HCT116 (cell line): Measurements from ENCODE around the gene BEGAIN. TPM values are rescaled to one million over a fixed set of nuclear protein-coding genes. Genes with fewer than 3 reads are reported as not detected.

Experiments
- ATAC-seq: fragments of 200-7000 bp; cut with Tn5 transposase; 2 replicates; pipeline ENCODE4 v1.9.1; 2020; ENCODE audit warnings: mild to moderate bottlenecking, moderate library complexity
- BruUV-seq: library from RNA; stranded (reverse); fragments of 400-500 nt; replicated peaks from 2 replicates; lab custom pipeline; 2021; lab: Mats Ljungman, UMichigan
- CTCF ChIA-PET: fragments of 300-600 bp; sonication (Branson Sonifier 250); formaldehyde crosslinking; loops from one replicate; lab custom pipeline; 2021; ENCODE audit warnings: antibody characterized with exemption; lab: Charles Lee
- POLR2A ChIA-PET: fragments of 300-600, 350-600 bp; sonication (Branson Sonifier 250); formaldehyde crosslinking; loops from one replicate; lab custom pipeline; 2021; ENCODE audit warnings: antibody characterized with exemption; lab: Charles Lee
- RAD21 ChIA-PET, 2 experiments: fragments of 300-600 bp; sonication (Branson Sonifier 250); formaldehyde crosslinking; loops; one replicate each; lab custom pipeline; 2023; ENCODE audit warnings: low total read pairs in 2 of 2; ENCODE audit not compliant: uncharacterized antibody in 2 of 2, unreplicated experiment in 2 of 2, low non-redundant PET in 1 of 2; lab: Charles Lee
- DNase-seq: peaks from one replicate; pipeline ENCODE4 v3.0.0-alpha.2; 2010; ENCODE audit warnings: low read depth, low spot score
- H2AFZ ChIP-seq: fragments of 200-600 bp; shearing (Covaris generic), sonication (generic); 2 replicates; pipeline ENCODE4 v1.6.1; 2017; ENCODE audit warnings: low read depth, mixed run types, mixed read lengths, antibody characterized with exemption, low read length; ENCODE audit not compliant: poor library complexity, severe bottlenecking
- H3K27ac ChIP-seq: 2 replicates; pipeline ENCODE4 v1.5.1; 2012; ENCODE audit warnings: low read depth, low read length
- H3K27me3 ChIP-seq: fragments of 200-600 bp; sonication (generic); 2 replicates; pipeline ENCODE4 v1.6.1; 2016; ENCODE audit warnings: mixed run types, low read length, mixed read lengths; ENCODE audit not compliant: insufficient read depth
- H3K36me3 ChIP-seq, 2 experiments: fragments of 200-500 bp in 1 of 2; fragments of 200-600 bp in 1 of 2; sonication (Bioruptor generic) in 1 of 2; sonication (generic) in 1 of 2; 2 replicates each; pipeline versions ENCODE4 v1.5.1 to v1.6.1; 2014 to 2016; ENCODE audit warnings: low read length in 2 of 2, inconsistent platforms in 1 of 2, mixed read lengths in 1 of 2, mixed run types in 1 of 2; ENCODE audit not compliant: insufficient read depth in 2 of 2, control insufficient read depth in 1 of 2
- H3K4me1 ChIP-seq, 2 experiments: fragments of 200-600 bp in 1 of 2; sonication (generic) in 1 of 2; 2 replicates each; pipeline versions ENCODE4 v1.5.1 to v1.6.1; 2012 to 2017; ENCODE audit warnings: low read length in 2 of 2, inconsistent platforms in 1 of 2, mild to moderate bottlenecking in 1 of 2, mixed read lengths in 1 of 2, mixed run types in 1 of 2, moderate library complexity in 1 of 2; ENCODE audit not compliant: insufficient read depth in 2 of 2, control insufficient read depth in 1 of 2
- H3K4me2 ChIP-seq: fragments of 200-600 bp; sonication (generic); 2 replicates; pipeline ENCODE4 v1.6.1; 2017; ENCODE audit warnings: mixed run types, low read length, mixed read lengths
- H3K4me3 ChIP-seq, 2 experiments: fragments of 200-600 bp in 1 of 2; sonication (generic) in 1 of 2; replicated peaks in 1 of 2; 2 replicates each; pipeline ENCODE4 v1.5.1; 2011 to 2016; ENCODE audit warnings: low read length in 2 of 2, control low read depth in 1 of 2, low read depth in 1 of 2, mild to moderate bottlenecking in 1 of 2, mixed read lengths in 1 of 2, mixed run types in 1 of 2
- H3K79me2 ChIP-seq: fragments of 200-600 bp; sonication (generic); 2 replicates; pipeline ENCODE4 v1.6.1; 2017; ENCODE audit warnings: mild to moderate bottlenecking, mixed run types, low read length, moderate library complexity, mixed read lengths; ENCODE audit not compliant: insufficient read depth
- H3K9ac ChIP-seq: fragments of 200-600 bp; sonication (generic); 2 replicates; pipeline ENCODE4 v1.6.1; 2016; ENCODE audit warnings: low read length, mixed read lengths
- H3K9me2 ChIP-seq: fragments of 200-600 bp; sonication (generic), shearing (Covaris generic); 2 replicates; pipeline ENCODE4 v1.6.1; 2017; ENCODE audit warnings: mixed run types, mild to moderate bottlenecking, moderate library complexity; ENCODE audit not compliant: insufficient read depth
- H3K9me3 ChIP-seq, 2 experiments: fragments of 200-500 bp in 1 of 2; fragments of 200-600 bp in 1 of 2; sonication (Bioruptor generic) in 1 of 2; sonication (generic) in 1 of 2; 2 replicates each; pipeline ENCODE4 v1.6.1; 2014 to 2017; ENCODE audit warnings: low read length in 2 of 2, mixed read lengths in 2 of 2, inconsistent platforms in 1 of 2, low read depth in 1 of 2, mild to moderate bottlenecking in 1 of 2, mixed run types in 1 of 2, moderate library complexity in 1 of 2; ENCODE audit not compliant: control insufficient read depth in 1 of 2, insufficient read depth in 1 of 2
- H4K20me1 ChIP-seq: fragments of 200-600 bp; sonication (generic), shearing (Covaris generic); 2 replicates; pipeline ENCODE4 v1.6.1; 2017; ENCODE audit warnings: mixed run types, mild to moderate bottlenecking, moderate library complexity; ENCODE audit not compliant: insufficient read depth
- CEBPB ChIP-seq: IDR thresholded peaks from 2 replicates; pipeline ENCODE4 v1.6.1; 2012; ENCODE audit warnings: low read depth
- EZH2 ChIP-seq: fragments of 200-600 bp; sonication (generic); IDR thresholded peaks from 2 replicates; pipeline ENCODE4 v1.6.1; 2017; ENCODE audit warnings: antibody characterized with exemption, mixed run types
- EZH2phosphoT487 ChIP-seq: fragments of 200-600 bp; IDR thresholded peaks from 2 replicates; pipeline ENCODE4 v1.6.1; 2018; ENCODE audit warnings: antibody characterized with exemption, borderline replicate concordance
- FOSL1 ChIP-seq: IDR thresholded peaks from 2 replicates; pipeline ENCODE4 v1.6.1; 2012; ENCODE audit warnings: low read depth
- POLR2A ChIP-seq: IDR thresholded peaks from 2 replicates; pipeline ENCODE4 v1.7.0; 2011; ENCODE audit warnings: borderline replicate concordance; ENCODE audit not compliant: insufficient read depth, insufficient read length; ENCODE audit errors: extremely low read depth
- POLR2AphosphoS5 ChIP-seq: IDR thresholded peaks from 2 replicates; pipeline ENCODE4 v1.6.1; 2011; ENCODE audit warnings: mild to moderate bottlenecking, low read depth, low read length, moderate library complexity
- RAD21 ChIP-seq: IDR thresholded peaks from 2 replicates; pipeline ENCODE4 v1.6.1; 2012; ENCODE audit warnings: low read depth, mild to moderate bottlenecking
- SIN3A ChIP-seq: IDR thresholded peaks from 2 replicates; pipeline ENCODE4 v1.6.1; 2012; ENCODE audit warnings: low read depth
- SP1 ChIP-seq: IDR thresholded peaks from 2 replicates; pipeline ENCODE4 v1.6.1; 2012; ENCODE audit warnings: low read depth
- TCF7L2 ChIP-seq: IDR thresholded peaks from 2 replicates; pipeline ENCODE4 v1.7.0; 2011; ENCODE audit warnings: borderline replicate concordance, inconsistent platforms; ENCODE audit not compliant: insufficient read depth, insufficient read length; ENCODE audit errors: extremely low read depth
- ZFX ChIP-seq: fragments of 450-650 bp; IDR thresholded peaks from 2 replicates; pipeline ENCODE4 v1.6.1; 2017
- intact Hi-C: fragments of 100-400 bp; cut with micrococcal nuclease; formaldehyde crosslinking; loops from 2 replicates; pipeline ENCODE4 v1.10.0; 2022
- total RNA-seq: library from RNA; stranded (reverse); gene quantifications from one replicate; pipeline ENCODE4 v1.2.1, GENCODE V29; 2021; ENCODE audit not compliant: unreplicated experiment
- TF ChIP-seq, protein P1 (sequence below): IDR thresholded peaks from 2 replicates; pipeline ENCODE4 v1.6.1; 2012
- TF ChIP-seq, protein P2 (sequence below): IDR thresholded peaks from 2 replicates; pipeline ENCODE4 v1.6.1; 2012; ENCODE audit warnings: low read depth
- TF ChIP-seq, protein P3 (sequence below): IDR thresholded peaks from 2 replicates; pipeline ENCODE4 v1.6.1; 2012

The BEGAIN gene
- total RNA-seq, 1 experiment from 2014 or later = 8.5 TPM

DNA sequence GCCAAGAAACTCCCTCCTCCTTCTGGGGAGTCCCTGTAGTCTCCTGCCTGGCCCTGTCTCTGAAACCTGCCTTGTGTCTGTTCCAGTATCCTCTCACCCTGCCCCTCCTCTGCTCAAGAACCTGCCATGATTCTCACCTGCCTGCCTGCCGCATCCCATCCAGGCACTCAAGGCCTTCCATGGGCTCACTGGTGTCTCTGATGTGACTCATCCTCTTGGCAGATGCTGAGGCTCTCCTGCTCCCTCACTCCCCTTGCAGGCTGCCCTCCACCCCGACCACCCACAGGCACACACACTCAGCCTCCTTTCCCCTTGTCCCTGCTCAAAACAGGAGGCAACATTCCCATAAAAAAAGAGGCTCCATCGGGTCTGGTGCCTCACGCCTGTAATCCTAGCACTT lies 5.8 kb upstream of the BEGAIN start:
- intact Hi-C loops = no loop called here
- ChIA-PET RAD21 (no interaction called here), POLR2A (no interaction called here), CTCF (no interaction called here)
- Histone ChIP-seq H3K4me2 (no peak overlapping the region), H3K4me1 (peaks cover 6 to 11% of the 10 kb centered on the region in 2 experiments; a peak in 3 of 4 replicates), H3K9me3 (no peaks in the 10 kb centered on the region), H3K27me3 (no peaks in the 10 kb centered on the region), H3K4me3 (no peak overlapping the region), H4K20me1 (no peaks in the 10 kb centered on the region), H3K27ac (no peak overlapping the region)
- ATAC-seq = no peak
- no peak for TF ChIP-seq SIN3A
- TF ChIP-seq TCF7L2 = no peak
- TF ChIP-seq SP1 = no peak
- TF ChIP-seq POLR2AphosphoS5 = no peak
- TF ChIP-seq EZH2phosphoT487 = no peak
- no peak for TF ChIP-seq POLR2A
- TF ChIP-seq CEBPB = no peak
- TF ChIP-seq FOSL1 = no peak
- TF ChIP-seq, protein P1, sequence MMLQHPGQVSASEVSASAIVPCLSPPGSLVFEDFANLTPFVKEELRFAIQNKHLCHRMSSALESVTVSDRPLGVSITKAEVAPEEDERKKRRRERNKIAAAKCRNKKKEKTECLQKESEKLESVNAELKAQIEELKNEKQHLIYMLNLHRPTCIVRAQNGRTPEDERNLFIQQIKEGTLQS = no peak
- TF ChIP-seq EZH2 = no peak
- TF ChIP-seq, protein P2, sequence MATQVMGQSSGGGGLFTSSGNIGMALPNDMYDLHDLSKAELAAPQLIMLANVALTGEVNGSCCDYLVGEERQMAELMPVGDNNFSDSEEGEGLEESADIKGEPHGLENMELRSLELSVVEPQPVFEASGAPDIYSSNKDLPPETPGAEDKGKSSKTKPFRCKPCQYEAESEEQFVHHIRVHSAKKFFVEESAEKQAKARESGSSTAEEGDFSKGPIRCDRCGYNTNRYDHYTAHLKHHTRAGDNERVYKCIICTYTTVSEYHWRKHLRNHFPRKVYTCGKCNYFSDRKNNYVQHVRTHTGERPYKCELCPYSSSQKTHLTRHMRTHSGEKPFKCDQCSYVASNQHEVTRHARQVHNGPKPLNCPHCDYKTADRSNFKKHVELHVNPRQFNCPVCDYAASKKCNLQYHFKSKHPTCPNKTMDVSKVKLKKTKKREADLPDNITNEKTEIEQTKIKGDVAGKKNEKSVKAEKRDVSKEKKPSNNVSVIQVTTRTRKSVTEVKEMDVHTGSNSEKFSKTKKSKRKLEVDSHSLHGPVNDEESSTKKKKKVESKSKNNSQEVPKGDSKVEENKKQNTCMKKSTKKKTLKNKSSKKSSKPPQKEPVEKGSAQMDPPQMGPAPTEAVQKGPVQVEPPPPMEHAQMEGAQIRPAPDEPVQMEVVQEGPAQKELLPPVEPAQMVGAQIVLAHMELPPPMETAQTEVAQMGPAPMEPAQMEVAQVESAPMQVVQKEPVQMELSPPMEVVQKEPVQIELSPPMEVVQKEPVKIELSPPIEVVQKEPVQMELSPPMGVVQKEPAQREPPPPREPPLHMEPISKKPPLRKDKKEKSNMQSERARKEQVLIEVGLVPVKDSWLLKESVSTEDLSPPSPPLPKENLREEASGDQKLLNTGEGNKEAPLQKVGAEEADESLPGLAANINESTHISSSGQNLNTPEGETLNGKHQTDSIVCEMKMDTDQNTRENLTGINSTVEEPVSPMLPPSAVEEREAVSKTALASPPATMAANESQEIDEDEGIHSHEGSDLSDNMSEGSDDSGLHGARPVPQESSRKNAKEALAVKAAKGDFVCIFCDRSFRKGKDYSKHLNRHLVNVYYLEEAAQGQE = no peak
- no peak for TF ChIP-seq RAD21
- TF ChIP-seq, protein P3, sequence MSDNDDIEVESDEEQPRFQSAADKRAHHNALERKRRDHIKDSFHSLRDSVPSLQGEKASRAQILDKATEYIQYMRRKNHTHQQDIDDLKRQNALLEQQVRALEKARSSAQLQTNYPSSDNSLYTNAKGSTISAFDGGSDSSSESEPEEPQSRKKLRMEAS = no peak
- no peak for TF ChIP-seq ZFX
- TF ChIP-seq, all 23 proteins: peak for 0
- BruUV-seq = no TSS peak
- DNase-seq = no peak
- Histone ChIP-seq H3K79me2 (no peaks in the 10 kb centered on the region), H3K9me2 (no peaks in the 10 kb centered on the region), H3K9ac (no peak overlapping the region), H3K36me3 (no peaks in the 10 kb centered on the region), H2AFZ (no peak overlapping the region)
